GM12875 (cell line): Measurements from ENCODE around the gene NFATC3.
"Not testable (repeated sequence)": the region's sequence is repeated elsewhere in the genome, so short reads cannot be mapped to it uniquely, and the experiment has no call there.

ENCODE experiments used
- H3K4me3 ChIP-seq: one replicate; pipeline ENCODE4 v1.5.1; 2011; ENCODE audit warnings: low read depth, low read length, control low read depth
- CTCF ChIP-seq: IDR thresholded peaks from 2 replicates; pipeline ENCODE4 v1.5.1; 2011; ENCODE audit warnings: low read depth, mild to moderate bottlenecking, control low read depth, inconsistent platforms, low read length, moderate library complexity, borderline replicate concordance; ENCODE audit not compliant: insufficient read depth

Gene NFATC3

GRCh38 chr16:68096491-68096890 is 11.3 kb downstream of the NFATC3 start:
- no peak overlapping the region for H3K4me3 ChIP-seq
- no peak for TF ChIP-seq CTCF

- TF ChIP-seq CTCF = no peak
- H3K4me3 ChIP-seq = no peak overlapping the region
These were observed 11.9 kb downstream of the NFATC3 start for GRCh38 chr16:68097088-68097487.

- no peak overlapping the region for H3K4me3 ChIP-seq
- TF ChIP-seq CTCF = no peak
These were observed 12.7 kb downstream of the NFATC3 start for GRCh38 chr16:68097895-68098294.

- TF ChIP-seq CTCF = no peak
- H3K4me3 ChIP-seq = no peak overlapping the region
These were observed 15.3 kb downstream of the NFATC3 start for GRCh38 chr16:68100488-68100887.

GRCh38 chr16:68105611-68106010 is 20.4 kb downstream of the NFATC3 start:
- no peak for TF ChIP-seq CTCF
- no peak overlapping the region for H3K4me3 ChIP-seq

GRCh38 chr16:68107230-68107928 is 22.2 kb downstream of the NFATC3 start:
- not testable (repeated sequence) for H3K4me3 ChIP-seq

- not testable (repeated sequence) for H3K4me3 ChIP-seq
These were observed 24.0 kb downstream of the NFATC3 start for GRCh38 chr16:68109156-68109555.

GRCh38 chr16:68110611-68111010 is 25.4 kb downstream of the NFATC3 start:
- H3K4me3 ChIP-seq = not testable (repeated sequence)

- no peak overlapping the region for H3K4me3 ChIP-seq
- TF ChIP-seq CTCF = no peak
These were observed 26.2 kb downstream of the NFATC3 start for GRCh38 chr16:68111379-68111778.
